GM10248 (cell line): Measurements from ENCODE around the gene ST6GALNAC3.

ENCODE experiments used
- CTCF ChIA-PET: fragments of 300-600 bp; sonication (Branson Sonifier 250); formaldehyde crosslinking; extraction: SDS; loops from one replicate; lab custom pipeline; 2021; ENCODE audit warnings: antibody characterized with exemption; lab: Yijun Ruan, JAX
- POLR2A ChIA-PET: fragments of 350-650 bp; sonication (Branson Sonifier 250); formaldehyde crosslinking; extraction: SDS; loops from one replicate; lab custom pipeline; 2020; ENCODE audit warnings: antibody characterized with exemption; lab: Yijun Ruan, JAX
- DNase-seq: peaks from one replicate; pipeline ENCODE4 v3.0.0; 2012; ENCODE audit errors: extremely low spot score
- CTCF ChIP-seq: IDR thresholded peaks from 2 replicates; pipeline ENCODE4 v1.5.1; 2012; ENCODE audit warnings: mild to moderate bottlenecking, low read depth; ENCODE audit errors: extremely low read depth, missing control alignments, control extremely low read depth

Gene ST6GALNAC3

DNA sequence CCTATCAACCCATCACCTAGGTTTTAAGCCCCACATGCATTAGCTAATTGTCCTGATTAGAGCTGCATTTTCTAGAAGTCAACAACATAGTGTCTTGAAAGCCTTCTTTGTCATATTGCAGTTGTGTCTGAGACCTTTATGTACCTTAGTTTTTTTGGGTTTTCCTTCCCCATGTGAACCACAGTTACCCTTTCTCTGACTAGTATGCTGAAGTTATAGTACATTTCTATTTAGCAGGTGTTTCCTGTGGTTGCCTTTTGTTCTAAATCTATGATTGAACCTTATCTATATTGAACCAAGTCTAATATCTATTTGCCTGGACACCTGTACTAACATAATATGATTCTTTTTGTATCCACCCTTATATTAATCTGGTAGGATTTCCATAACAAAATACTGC, 135.6 kb downstream of the ST6GALNAC3 start:
- ChIA-PET CTCF (interaction anchor here (1.6 kb wide), 1 partner anchor 9 kb away, joined by 4 read pairs; no protein-coding TSS in a partner anchor), POLR2A (no interaction called here)
- DNase-seq = no peak
- no peak for TF ChIP-seq CTCF

DNA sequence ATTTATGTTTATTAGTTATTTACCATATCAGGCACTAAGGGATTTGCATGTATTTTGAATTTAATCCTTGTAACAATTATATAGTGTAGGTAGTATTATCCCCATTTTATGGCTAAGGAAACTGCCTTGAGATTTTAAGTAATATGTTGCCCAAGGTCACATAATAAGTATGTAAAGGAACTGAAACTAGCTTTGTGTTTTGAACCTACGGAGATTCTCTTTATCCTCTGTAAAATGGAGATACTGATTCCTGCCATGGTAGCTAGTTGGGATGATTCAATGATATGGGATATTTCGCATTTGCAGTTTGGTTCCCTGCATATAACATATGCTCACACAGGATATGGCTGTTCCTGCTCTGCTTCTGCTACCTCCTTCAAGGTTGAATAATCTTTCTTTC, 144.3 kb downstream of the ST6GALNAC3 start:
- no peak for DNase-seq
- CTCF ChIA-PET = interaction anchor here (1.3 kb wide), 1 partner anchor 9 kb away, joined by 4 read pairs; no protein-coding TSS in a partner anchor

GRCh38 chr1:76219366-76219818, 144.8 kb downstream of the ST6GALNAC3 start:
- ChIA-PET CTCF (interaction anchor here (1.3 kb wide), 1 partner anchor 10 kb away, joined by 4 read pairs; no protein-coding TSS in a partner anchor), POLR2A (no interaction called here)
- DNase-seq = no peak
- no peak for TF ChIP-seq CTCF

More for the DNA sequence above, 144.3 kb downstream of the ST6GALNAC3 start:
- POLR2A ChIA-PET = no interaction called here
- TF ChIP-seq CTCF = no peak

DNA sequence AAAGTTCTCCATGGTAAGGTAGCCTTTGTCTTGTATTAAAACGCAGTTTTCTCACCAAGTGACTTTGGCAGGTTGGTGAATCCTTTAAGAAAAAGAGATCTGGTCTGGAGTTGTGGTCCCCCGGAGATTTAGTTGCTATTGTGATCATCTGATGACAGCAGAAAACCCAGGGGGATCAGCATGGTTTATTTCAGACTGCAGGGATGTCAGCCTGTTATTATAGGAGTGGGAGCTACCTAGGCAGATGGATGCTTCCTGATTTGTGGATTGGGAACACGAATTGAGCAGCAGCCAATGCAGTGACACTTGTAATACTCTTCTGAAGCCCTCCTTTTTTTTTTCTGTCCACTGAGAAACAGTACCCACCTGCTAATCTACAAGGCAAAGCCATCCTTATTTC, 150.2 kb downstream of the ST6GALNAC3 start:
- ChIA-PET POLR2A (no interaction called here), CTCF (no interaction called here)
- no peak for TF ChIP-seq CTCF
- DNase-seq = no peak

DNA sequence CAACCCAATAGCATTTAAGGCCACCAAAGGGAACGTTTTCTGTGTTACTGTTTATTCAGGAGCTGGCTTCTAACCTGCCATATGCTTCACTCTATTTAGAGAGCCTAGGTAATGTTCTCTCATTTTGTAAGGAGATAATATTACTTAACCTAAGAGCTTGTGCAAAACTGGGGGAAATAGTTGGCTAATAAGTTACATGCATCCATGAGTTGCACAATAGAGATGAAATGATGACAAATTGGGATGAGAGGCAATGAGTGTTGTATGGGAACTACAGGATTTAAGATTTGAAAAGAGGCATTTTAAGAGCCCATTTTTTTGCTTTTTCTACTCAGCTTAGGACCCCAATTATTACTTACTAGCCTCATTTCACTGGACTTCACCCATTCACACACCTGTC, 151.0 kb downstream of the ST6GALNAC3 start:
- no peak for TF ChIP-seq CTCF
- DNase-seq = no peak
- POLR2A ChIA-PET = no interaction called here
- CTCF ChIA-PET = no interaction called here

GRCh38 chr1:76227621-76228020, 153.1 kb downstream of the ST6GALNAC3 start:
- ChIA-PET POLR2A (no interaction called here), CTCF (no interaction called here)
- no peak for DNase-seq
- TF ChIP-seq CTCF = no peak
